ENCODE data around the gene STX19.

DNA sequence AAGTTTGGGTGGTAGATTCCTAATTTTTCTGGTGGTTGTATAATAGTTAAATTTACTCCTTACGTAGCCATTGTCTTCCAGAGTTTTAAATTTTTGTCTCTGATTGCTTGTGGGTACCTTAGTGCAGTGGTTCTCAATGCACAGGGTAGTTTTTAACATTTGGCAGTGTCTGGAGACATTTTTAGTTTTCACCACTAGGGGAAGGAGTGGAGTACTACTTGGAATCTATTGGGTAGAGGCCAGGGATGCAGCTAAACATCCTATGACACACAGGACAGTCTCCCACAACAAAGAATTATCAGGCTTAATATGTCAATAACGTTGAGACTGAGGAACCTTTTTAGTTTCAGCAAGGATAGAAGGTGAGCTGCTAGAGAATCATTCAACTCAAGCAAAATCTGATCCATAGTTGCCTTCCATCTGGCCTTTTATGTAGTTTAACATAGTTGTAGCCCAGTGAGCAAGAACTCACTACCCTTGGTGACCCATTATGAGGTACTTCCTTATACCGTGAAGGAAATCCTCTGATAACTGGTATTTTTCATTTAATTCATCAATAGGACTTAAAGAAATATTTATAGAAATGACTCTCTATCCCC lies 8.6 kb upstream of the STX19 start:
- TF ChIP-seq, protein P1, sequence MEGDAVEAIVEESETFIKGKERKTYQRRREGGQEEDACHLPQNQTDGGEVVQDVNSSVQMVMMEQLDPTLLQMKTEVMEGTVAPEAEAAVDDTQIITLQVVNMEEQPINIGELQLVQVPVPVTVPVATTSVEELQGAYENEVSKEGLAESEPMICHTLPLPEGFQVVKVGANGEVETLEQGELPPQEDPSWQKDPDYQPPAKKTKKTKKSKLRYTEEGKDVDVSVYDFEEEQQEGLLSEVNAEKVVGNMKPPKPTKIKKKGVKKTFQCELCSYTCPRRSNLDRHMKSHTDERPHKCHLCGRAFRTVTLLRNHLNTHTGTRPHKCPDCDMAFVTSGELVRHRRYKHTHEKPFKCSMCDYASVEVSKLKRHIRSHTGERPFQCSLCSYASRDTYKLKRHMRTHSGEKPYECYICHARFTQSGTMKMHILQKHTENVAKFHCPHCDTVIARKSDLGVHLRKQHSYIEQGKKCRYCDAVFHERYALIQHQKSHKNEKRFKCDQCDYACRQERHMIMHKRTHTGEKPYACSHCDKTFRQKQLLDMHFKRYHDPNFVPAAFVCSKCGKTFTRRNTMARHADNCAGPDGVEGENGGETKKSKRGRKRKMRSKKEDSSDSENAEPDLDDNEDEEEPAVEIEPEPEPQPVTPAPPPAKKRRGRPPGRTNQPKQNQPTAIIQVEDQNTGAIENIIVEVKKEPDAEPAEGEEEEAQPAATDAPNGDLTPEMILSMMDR (IDR thresholded peaks at IDR 0.05): no peak
- TF ChIP-seq EP300 (IDR thresholded peaks at IDR 0.05): no peak
- no peak for TF ChIP-seq POLR2A (IDR thresholded peaks at IDR 0.05)
